HG02884 (cell line): ENCODE results near the gene ATP2B1.

Experiments
- ATAC-seq: cut with Tn5 transposase; IDR thresholded peaks from one replicate; pipeline ENCODE4 v1.9.1; 2021; ENCODE audit warnings: mild to moderate bottlenecking, moderate library complexity; ENCODE audit not compliant: unreplicated experiment

The ATP2B1 gene

DNA sequence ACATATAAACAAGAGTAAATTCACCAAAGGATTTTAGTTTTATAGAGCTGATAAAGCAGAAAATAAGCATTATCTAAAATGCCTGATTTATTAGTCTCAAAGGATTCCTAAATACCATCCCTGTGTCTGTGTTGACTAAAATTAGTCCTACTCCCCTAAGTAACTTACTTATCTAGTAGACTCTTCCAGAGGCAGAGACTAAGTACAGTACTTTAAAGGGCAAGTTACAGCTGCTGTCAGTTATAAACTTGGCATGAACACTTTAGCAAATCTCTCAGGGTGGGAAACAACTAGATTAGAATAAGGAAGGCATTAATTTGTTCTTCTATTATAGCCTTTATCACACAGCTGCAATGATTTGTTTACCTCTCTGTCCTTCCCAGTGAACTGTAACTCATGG, 46.0 kb downstream of the ATP2B1 start:
- no peak for ATAC-seq

- no peak for ATAC-seq
Observed at GRCh38 chr12:89661706-89662330, 46.8 kb downstream of the ATP2B1 start.

DNA sequence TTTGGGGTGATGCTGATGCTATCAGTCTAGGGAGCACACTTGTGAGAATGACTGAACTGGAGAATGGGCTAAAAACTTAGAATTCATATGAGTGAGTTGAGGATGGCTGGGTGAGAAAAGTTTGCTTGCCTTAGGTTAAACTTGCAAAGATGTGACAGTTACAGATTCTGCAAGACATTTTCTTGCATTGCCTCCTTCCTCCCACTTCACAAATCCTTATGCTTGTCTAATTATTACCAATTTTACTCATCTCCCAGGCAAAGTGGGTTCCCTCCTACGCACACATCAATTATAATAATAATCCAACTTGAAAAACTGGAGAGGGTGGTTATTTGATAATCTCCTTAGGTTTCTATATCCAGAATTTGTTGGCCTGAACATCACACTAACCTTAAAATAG, 50.9 kb downstream of the ATP2B1 start:
- ATAC-seq, result no peak

GRCh38 chr12:89657066-89657465, 51.6 kb downstream of the ATP2B1 start:
- ATAC-seq, result no peak

DNA sequence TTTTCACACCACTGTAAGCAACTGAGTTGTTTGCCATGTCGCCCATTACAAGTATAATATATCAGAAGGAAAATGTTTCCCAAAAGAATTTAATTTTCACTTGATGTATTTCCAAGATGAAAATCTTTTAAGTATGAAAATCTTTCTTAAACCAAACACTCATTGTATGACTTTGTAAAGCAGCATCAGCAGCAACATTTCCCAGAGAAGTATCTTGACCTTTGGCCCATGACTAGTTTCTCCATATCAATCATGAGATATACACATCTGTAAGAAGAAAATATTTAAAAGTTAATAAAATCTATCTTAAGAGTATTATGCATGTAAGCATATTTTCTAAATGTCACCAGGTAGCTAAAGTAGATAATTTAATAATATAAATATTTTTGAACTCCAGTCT, 52.8 kb downstream of the ATP2B1 start:
- ATAC-seq, result no peak

- no peak for ATAC-seq
Observed at GRCh38 chr12:89651192-89651591, 57.4 kb downstream of the ATP2B1 start.

DNA sequence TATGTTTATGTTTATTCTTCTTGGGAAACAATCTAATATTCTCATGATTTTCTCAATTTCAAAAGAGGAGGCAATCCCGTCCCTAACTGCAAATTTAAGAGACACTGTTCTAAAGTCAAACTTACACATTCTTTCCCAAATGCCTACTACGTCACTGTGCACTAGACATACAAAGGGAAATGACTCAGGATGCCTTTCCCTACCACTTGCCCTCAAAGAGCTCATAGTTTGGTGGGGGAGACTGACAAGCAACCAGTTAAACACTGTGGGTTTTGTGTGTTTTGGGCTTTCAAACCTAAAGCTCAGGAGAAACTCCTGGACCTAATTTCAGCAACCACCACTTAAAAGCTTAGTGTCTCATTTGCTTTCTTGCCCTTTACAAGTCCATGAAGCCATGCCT, 58.4 kb downstream of the ATP2B1 start:
- ATAC-seq, result no peak

DNA sequence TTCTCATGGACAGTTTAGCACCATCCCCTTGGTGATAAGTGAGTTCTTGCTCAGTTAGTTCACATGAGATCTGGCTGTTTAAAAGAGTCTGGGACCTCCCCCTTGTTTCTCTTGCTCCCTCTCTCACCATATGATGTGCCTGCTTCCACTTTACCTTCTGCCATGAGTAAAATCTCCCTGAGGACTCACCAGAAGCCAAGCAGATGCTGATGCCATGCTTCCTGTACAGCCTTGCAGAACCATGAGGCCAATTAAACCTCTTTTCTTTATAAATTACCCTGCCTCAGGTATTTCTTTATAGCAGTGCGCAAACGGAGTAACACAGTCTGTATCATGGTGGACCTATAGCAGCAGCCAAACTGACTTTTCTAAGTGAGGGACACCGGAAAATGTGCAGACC, 58.8 kb downstream of the ATP2B1 start:
- no peak for ATAC-seq

DNA sequence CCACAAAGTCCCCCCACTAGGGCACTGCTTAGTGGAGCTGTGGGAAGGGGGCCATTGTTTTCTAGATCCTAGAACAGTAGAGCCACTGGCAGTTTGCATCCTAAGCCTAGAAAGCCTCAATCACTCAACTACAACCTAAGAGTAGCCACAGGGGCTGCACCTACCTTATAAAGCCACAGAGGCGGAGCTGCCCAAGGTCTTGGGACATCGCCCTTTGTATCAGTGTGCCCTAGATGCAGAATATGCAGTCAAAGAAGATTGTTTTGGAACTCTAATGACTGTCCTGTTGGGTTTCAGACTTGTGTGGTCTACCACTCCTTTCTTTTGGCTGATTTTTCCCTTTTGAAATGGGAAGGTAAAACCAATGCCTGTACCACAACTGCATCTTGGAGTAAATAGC, 59.5 kb downstream of the ATP2B1 start:
- ATAC-seq, result no peak

GRCh38 chr12:89648211-89648930, 60.3 kb downstream of the ATP2B1 start:
- ATAC-seq, result no peak

GRCh38 chr12:89645434-89645833, 63.2 kb downstream of the ATP2B1 start:
- no peak for ATAC-seq

- no peak for ATAC-seq
Observed at GRCh38 chr12:89642959-89643358, 65.7 kb downstream of the ATP2B1 start.

GRCh38 chr12:89636776-89637160, 71.9 kb downstream of the ATP2B1 start:
- ATAC-seq, result no peak

- ATAC-seq, result no peak
Observed at GRCh38 chr12:89636052-89636775, 72.4 kb downstream of the ATP2B1 start.

GRCh38 chr12:89634508-89634907, 74.1 kb downstream of the ATP2B1 start:
- ATAC-seq, result no peak

DNA sequence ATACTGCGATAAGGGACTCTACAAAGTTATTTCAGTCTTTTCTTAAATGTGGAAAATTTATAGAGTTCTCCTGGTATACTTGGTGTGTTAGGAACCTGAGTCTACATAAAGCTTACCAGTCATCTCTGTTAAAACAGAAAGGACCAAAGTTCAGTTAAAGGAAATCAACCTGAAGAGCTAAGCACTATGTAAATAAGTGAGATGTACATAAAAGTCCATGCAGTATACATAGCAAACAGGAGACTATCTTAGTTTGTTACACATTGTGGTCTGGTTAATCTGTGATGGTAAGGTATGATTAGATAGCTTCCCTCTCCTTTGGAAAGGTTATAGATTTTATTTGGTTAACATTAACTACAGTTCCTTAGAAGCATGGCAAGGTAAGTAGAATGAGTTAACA, 75.9 kb downstream of the ATP2B1 start:
- no peak for ATAC-seq

GRCh38 chr12:89622115-89622514, 86.5 kb downstream of the ATP2B1 start:
- ATAC-seq, result no peak

GRCh38 chr12:89621521-89621920, 87.1 kb downstream of the ATP2B1 start:
- ATAC-seq, result no peak

GRCh38 chr12:89619764-89620163, 88.9 kb downstream of the ATP2B1 start:
- no peak for ATAC-seq

DNA sequence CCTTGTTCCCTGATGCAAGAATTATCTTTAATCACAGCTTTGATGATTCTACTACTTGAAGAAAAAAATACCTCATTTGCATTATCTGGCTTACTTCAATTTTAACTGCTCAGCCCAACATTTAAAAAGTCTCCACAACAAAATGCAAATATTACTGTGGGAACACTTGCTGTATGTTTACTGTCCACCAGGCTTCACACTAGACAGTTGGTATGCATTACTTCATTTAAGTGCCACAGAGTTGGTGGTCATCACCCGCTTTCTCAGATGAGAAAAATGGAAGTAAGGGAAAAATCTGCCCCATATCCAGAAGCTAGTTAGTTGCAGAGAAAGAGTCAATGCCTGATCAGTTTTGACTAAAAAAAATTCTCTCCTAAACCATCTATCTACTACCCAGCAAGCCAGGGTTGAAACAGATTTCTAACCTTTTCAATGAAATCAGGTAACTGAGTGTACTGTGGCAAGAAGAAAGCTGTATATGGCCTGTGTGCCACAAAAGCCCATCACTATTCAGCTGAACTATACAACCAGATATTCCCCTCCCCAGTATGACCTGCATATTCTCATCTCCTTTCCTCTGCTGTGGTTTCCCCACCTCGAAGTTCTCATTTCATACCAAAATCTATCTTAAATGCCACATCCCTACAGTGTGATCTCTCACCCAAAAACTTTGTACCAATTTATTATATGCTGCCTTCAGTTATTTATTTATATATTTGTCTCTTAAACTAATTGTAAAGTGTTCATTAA, 90.3 kb downstream of the ATP2B1 start:
- ATAC-seq, result no peak

DNA sequence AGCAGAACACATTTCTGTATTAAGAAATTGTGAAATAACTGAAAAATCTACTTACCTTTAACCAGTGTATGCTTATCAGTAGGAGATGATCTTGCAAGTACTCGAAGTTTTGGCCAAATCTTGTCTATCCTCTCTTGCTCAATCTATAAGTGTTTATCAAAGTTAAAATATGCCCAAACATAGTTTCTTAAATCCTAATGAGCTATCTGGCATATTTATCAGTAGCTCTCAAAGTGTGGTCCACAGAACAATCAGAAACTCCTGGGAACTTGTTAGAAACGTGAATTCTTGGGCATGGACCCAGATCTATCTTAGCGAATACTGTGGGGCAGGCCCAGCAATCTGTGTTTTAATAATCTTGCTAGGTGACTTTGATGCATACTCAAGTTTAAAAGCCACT, 98.3 kb downstream of the ATP2B1 start:
- no peak for ATAC-seq
